ENCODE results near the gene CELF2.

- TF ChIP-seq CTCF (IDR thresholded peaks at IDR 0.05), result no peak
- no peak for TF ChIP-seq POLR2AphosphoS5 (IDR thresholded peaks at IDR 0.05)
- no peak for TF ChIP-seq POLR2A (IDR thresholded peaks at IDR 0.05)
- TF ChIP-seq EP300 (IDR thresholded peaks at IDR 0.05; ENCODE audit: low read depth), result no peak
Observed at GRCh38 chr10:11181978-11182377, 164.3 kb downstream of the CELF2 start.
